ENCODE results near the gene CAMK2B. TPM values are rescaled to one million over a fixed set of nuclear protein-coding genes. Genes with fewer than 3 reads are reported as not detected.

Gene CAMK2B
- total and polyA plus RNA-seq, 4 donors: 2.4 to 12.8 (median 4.4) TPM; not detected in 1

DNA sequence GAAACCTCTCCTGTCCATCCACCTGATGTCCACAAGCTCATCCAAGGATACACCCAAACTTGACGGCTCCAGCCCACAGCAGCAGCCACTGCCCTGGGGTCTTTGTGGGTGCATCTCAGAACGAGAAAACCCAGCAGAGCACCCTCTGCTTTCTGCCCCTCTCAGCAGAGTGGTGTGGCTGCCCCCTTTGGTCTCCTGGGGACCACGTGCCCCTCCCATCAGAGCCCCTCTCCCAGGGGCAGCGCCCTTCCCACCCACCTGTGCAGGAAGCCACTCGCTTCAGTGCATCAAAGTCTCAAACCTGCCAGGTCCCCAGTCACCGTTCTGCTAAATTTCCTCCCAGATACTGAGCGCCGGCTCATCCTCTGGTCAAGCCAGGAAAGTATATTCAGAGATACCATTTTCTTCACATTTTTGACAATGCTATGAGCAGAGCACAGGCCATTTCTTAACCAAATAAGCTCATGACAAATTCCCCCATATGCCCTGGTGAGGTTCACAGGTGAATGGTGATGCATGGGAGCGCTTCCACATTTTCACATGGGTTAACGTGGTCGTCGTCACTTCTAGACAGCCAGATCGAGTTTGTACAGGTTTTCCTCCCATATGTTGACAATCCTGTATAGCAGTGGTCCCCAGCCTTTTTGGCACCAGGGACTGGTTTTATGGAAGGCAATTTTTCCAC is 32.4 kb downstream of the CAMK2B start:
- no peaks in the 10 kb centered on the region for H3K36me3 ChIP-seq (ENCODE audit: control insufficient read depth in 1 of 2, insufficient read depth in 2 of 2, low read length in 1 of 2)
- 87 to 93% methylated on average over 13 of the region's 13 CpGs for WGBS, 2 donors
- H3K4me3 ChIP-seq (ENCODE audit: low read length in 2 of 2): no peak overlapping the region
- no peak for ATAC-seq (ENCODE audit: low FRiP score)
- intact Hi-C loops (cut with DNase I): no loop called here
- no peaks in the 10 kb centered on the region for H3K27me3 ChIP-seq (ENCODE audit: control insufficient read depth in 1 of 2, insufficient read depth in 2 of 2, low read length in 1 of 2)
- H3K4me1 ChIP-seq (ENCODE audit: control insufficient read depth in 1 of 2, insufficient read depth in 2 of 2, low read length in 2 of 2): no peaks in the 10 kb centered on the region
- no peaks in the 10 kb centered on the region for H3K9me3 ChIP-seq (ENCODE audit: control insufficient read depth, low read length)
- H3K27ac ChIP-seq (ENCODE audit: low read depth in 1 of 2, low read length in 2 of 2): no peak overlapping the region
- peak in 1 of 2 donors; percentile 46 for DNase-seq

DNA sequence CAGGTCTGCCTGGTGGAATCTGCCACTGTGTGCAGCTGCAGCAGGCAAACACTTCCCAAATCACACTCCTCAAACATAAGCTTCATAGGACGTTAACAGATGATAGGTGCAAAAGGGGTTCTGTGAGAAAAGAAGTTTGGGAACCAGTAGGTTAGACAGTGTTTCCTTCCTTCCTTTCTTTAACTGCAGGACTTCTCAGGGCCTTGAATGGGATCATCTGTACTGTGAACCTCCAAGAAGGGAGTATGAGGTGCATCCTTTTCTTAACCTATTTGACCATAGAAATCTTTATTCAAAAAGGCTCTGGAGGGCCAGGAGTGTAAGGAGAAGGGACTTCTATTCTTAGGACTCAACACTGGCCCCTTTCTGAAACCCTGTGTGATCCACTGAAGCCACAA is 33.0 kb downstream of the CAMK2B start:
- no peaks in the 10 kb centered on the region for H3K36me3 ChIP-seq (ENCODE audit: control insufficient read depth in 1 of 2, insufficient read depth in 2 of 2, low read length in 1 of 2)
- H3K27ac ChIP-seq (ENCODE audit: low read depth in 1 of 2, low read length in 2 of 2): no peak overlapping the region
- 41 to 86% methylated on average over 1 of the region's 1 CpG for WGBS, 2 donors
- peak in 1 of 2 donors; percentile 11 for DNase-seq
- no peaks in the 10 kb centered on the region for H3K4me1 ChIP-seq (ENCODE audit: control insufficient read depth in 1 of 2, insufficient read depth in 2 of 2, low read length in 2 of 2)
- no peak for ATAC-seq (ENCODE audit: low FRiP score)
- intact Hi-C loops (cut with DNase I): no loop called here
- no peaks in the 10 kb centered on the region for H3K9me3 ChIP-seq (ENCODE audit: control insufficient read depth, low read length)
- no peaks in the 10 kb centered on the region for H3K27me3 ChIP-seq (ENCODE audit: control insufficient read depth in 1 of 2, insufficient read depth in 2 of 2, low read length in 1 of 2)
- no peak overlapping the region for H3K4me3 ChIP-seq (ENCODE audit: low read length in 2 of 2)

DNA sequence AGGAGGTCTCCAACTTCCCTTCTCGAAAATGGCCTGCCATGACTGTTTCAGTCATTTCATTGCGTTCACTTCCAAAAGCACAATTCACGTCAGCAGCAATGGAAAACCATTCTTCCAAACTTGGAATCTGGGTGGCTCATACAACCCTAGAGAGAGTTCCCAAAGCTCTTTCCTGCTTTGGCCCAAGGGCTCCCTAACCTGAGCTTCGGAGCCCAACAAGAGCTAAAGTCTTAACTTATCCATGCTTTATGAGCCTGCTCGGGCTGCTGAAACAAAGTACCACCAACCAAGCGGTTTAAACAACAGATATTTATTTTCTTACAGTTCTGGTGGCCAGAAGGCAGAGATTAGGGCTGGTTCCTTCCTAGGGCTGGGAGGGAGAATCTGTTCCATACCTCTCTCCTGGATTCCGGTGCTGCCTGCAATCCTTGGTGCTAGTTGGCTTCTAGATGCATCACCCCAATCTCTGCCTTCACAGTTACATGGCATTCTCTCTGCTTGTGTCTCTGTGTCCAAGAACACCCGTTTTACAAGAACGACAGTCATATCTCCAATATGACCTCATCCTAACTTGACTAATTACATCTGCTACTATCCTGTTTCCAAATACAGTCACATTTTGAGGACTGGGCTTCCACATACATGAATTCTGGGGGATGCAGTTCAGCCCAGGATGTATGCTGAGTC is 33.5 kb downstream of the CAMK2B start:
- H3K4me3 ChIP-seq (ENCODE audit: low read length in 2 of 2): no peak overlapping the region
- H3K9me3 ChIP-seq (ENCODE audit: control insufficient read depth, low read length): no peaks in the 10 kb centered on the region
- WGBS, 2 donors: 55 to 60% methylated on average over 9 of the region's 9 CpGs
- no peaks in the 10 kb centered on the region for H3K36me3 ChIP-seq (ENCODE audit: control insufficient read depth in 1 of 2, insufficient read depth in 2 of 2, low read length in 1 of 2)
- no peak overlapping the region for H3K27ac ChIP-seq (ENCODE audit: low read depth in 1 of 2, low read length in 2 of 2)
- intact Hi-C loops (cut with DNase I): no loop called here
- no peaks in the 10 kb centered on the region for H3K4me1 ChIP-seq (ENCODE audit: control insufficient read depth in 1 of 2, insufficient read depth in 2 of 2, low read length in 2 of 2)
- DNase-seq (peak in 1 of 2 donors; percentile 4), ATAC-seq (ENCODE audit: low FRiP score) (no peak)
- no peaks in the 10 kb centered on the region for H3K27me3 ChIP-seq (ENCODE audit: control insufficient read depth in 1 of 2, insufficient read depth in 2 of 2, low read length in 1 of 2)

DNA sequence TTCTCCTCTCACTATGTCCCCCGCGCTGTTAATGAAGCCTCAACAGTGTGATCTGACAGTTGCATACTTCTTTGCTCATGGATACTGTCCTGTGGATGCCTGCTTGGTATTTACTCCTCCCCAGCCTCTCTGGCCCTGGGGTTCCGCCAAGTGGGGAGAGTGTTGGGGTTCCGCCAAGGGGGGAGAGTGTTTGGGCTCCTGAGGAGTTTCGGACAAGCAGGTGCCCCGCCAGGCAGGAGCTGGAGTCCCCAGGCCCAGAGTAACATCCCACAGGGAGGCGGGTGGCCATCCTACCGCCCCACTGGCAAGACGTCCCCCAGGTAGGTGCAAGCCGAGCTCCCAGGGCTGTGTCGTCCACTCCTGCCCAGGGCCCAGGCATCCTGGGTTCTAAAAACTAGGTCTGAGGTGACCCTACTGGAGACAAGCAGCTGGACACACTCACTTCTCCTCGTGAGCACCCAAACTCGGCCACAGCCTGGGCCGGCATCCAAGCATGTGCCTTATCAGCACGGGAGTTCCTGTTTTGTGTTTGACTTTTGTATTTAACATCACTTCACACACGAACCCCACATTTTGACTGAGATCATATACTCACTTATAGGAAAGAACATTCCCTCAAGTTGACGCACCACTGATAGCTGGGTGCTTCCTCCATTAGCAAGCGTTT is 34.2 kb downstream of the CAMK2B start:
- Histone ChIP-seq H3K27ac (ENCODE audit: low read depth in 1 of 2, low read length in 2 of 2) (no peak overlapping the region), H3K9me3 (ENCODE audit: control insufficient read depth, low read length) (no peaks in the 10 kb centered on the region), H3K4me1 (ENCODE audit: control insufficient read depth in 1 of 2, insufficient read depth in 2 of 2, low read length in 2 of 2) (no peaks in the 10 kb centered on the region), H3K27me3 (ENCODE audit: control insufficient read depth in 1 of 2, insufficient read depth in 2 of 2, low read length in 1 of 2) (no peaks in the 10 kb centered on the region), H3K36me3 (ENCODE audit: control insufficient read depth in 1 of 2, insufficient read depth in 2 of 2, low read length in 1 of 2) (no peaks in the 10 kb centered on the region), H3K4me3 (ENCODE audit: low read length in 2 of 2) (no peak overlapping the region)
- ATAC-seq (ENCODE audit: low FRiP score): no peak
- intact Hi-C loops (cut with DNase I): no loop called here
- WGBS, 2 donors: 47 to 50% methylated on average over 18 of the region's 18 CpGs
- peak; percentile 77 to 79 for DNase-seq

DNA sequence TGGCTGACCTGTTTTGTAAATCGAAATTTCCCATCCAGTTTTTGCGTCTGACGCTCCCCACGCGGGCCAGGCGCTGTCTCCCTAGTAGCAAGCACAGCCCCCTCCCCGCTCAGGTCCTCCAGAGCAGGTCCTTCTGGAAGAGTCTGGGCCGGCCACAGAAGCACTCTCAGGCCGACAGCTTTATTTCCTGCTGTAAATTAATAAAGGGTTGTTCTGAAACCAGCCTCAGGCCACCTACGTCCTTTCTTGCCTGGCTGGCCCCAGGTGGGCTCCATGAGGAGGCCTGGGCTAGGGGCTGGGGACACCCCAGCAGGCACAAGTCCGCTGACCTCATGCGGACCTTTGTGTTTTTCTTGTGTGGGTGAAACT is 35.2 kb downstream of the CAMK2B start:
- Histone ChIP-seq H3K4me1 (ENCODE audit: control insufficient read depth in 1 of 2, insufficient read depth in 2 of 2, low read length in 2 of 2) (no peaks in the 10 kb centered on the region), H3K27me3 (ENCODE audit: control insufficient read depth in 1 of 2, insufficient read depth in 2 of 2, low read length in 1 of 2) (no peaks in the 10 kb centered on the region), H3K9me3 (ENCODE audit: control insufficient read depth, low read length) (no peaks in the 10 kb centered on the region), H3K36me3 (ENCODE audit: control insufficient read depth in 1 of 2, insufficient read depth in 2 of 2, low read length in 1 of 2) (no peaks in the 10 kb centered on the region), H3K4me3 (ENCODE audit: low read length in 2 of 2) (no peak overlapping the region), H3K27ac (ENCODE audit: low read depth in 1 of 2, low read length in 2 of 2) (no peak overlapping the region)
- 90 to 91% methylated on average over 12 of the region's 12 CpGs for WGBS, 2 donors
- DNase-seq: peak; percentile 18 to 51
- no peak for ATAC-seq (ENCODE audit: low FRiP score)
- intact Hi-C loops (cut with DNase I): no loop called here

DNA sequence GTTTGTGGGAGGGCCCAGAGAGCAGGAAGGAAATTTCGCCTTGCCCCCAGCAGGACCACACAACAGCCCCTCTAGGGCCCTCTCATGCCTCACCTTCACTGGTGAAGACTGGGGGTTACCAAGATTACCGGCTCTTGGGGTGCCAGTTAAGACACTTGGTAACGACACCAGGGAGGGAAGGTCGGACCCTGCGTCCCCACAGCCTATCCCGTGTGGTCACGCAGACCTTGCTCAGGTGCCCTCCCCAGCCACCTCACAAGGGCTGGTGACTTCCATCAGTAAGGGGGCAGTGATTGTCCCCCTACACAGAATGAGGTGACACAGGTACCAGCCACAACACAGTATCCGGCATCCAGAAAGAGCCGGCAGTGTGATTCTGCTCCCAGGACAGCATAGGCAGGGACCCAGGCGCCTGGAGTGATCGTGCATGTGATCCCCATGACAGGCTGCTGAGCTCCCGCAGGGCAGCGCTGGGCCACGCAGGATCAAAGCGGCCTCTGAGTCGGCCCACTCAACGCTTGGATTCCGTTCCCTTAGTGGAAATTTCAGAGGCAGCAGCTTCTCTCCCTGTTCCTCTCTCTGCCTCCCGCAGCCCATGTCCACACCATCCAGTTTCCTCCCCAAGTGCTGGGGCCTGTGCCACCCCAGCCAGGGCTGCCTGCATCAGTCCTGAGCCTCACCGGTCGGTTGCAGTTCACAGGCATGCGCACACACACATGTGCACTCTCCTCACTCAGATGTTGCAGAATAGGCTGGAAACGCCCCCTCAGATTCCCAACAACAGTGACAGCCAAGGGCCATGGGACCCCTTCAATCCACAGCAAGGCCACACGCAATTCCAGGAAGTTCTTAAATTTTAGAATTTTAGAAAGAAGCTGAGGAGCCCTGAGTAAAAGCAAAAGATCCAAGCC is 35.8 kb downstream of the CAMK2B start:
- DNase-seq (peak; percentile 42 to 56), ATAC-seq (ENCODE audit: low FRiP score) (no peak)

DNA sequence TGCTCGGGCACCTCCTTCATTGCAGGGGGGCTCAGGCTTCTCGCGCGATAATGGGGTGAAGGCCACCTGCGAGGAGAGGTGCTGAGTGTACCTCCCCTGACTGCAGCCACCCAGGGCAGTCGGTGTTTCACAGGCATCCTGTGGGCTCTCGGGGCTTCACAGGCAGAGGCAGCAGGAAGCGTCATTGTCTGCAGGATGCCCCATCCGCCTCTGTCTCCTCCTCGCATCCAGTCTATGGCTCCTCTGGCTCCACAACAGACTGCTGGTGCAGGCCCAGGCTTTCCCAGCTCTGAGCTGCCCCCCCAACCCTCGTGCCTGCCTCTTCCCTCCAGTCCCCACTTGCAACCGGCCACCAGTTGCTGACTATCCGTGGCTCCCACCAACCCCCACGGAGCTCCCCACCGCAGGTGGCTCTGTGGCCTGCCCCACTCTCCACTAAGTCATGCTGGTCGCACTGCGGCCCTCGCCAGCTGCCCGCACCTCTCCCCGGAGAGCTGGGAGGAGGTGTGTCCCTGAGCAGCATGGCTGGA is 36.5 kb downstream of the CAMK2B start:
- intact Hi-C loops (cut with DNase I): no loop called here
- Histone ChIP-seq H3K4me3 (ENCODE audit: low read length in 2 of 2) (no peak overlapping the region), H3K9me3 (ENCODE audit: control insufficient read depth, low read length) (no peaks in the 10 kb centered on the region), H3K4me1 (ENCODE audit: control insufficient read depth in 1 of 2, insufficient read depth in 2 of 2, low read length in 2 of 2) (no peaks in the 10 kb centered on the region), H3K27me3 (ENCODE audit: control insufficient read depth in 1 of 2, insufficient read depth in 2 of 2, low read length in 1 of 2) (no peaks in the 10 kb centered on the region), H3K27ac (ENCODE audit: low read depth in 1 of 2, low read length in 2 of 2) (no peak overlapping the region), H3K36me3 (ENCODE audit: control insufficient read depth in 1 of 2, insufficient read depth in 2 of 2, low read length in 1 of 2) (no peaks in the 10 kb centered on the region)
- DNase-seq (peak; percentile 33 to 72), ATAC-seq (ENCODE audit: low FRiP score) (no peak)
- WGBS, 2 donors: 91 to 95% methylated on average over 20 of the region's 20 CpGs

More for the DNA sequence above, 35.8 kb downstream of the CAMK2B start:
- H3K4me1 ChIP-seq (ENCODE audit: control insufficient read depth in 1 of 2, insufficient read depth in 2 of 2, low read length in 2 of 2): no peaks in the 10 kb centered on the region
- intact Hi-C loops (cut with DNase I): no loop called here
- no peak overlapping the region for H3K4me3 ChIP-seq (ENCODE audit: low read length in 2 of 2)
- H3K27ac ChIP-seq (ENCODE audit: low read depth in 1 of 2, low read length in 2 of 2): no peak overlapping the region
- H3K9me3 ChIP-seq (ENCODE audit: control insufficient read depth, low read length): no peaks in the 10 kb centered on the region
- no peaks in the 10 kb centered on the region for H3K27me3 ChIP-seq (ENCODE audit: control insufficient read depth in 1 of 2, insufficient read depth in 2 of 2, low read length in 1 of 2)
- 92 to 97% methylated on average over 24 of the region's 24 CpGs for WGBS, 2 donors
- no peaks in the 10 kb centered on the region for H3K36me3 ChIP-seq (ENCODE audit: control insufficient read depth in 1 of 2, insufficient read depth in 2 of 2, low read length in 1 of 2)

DNA sequence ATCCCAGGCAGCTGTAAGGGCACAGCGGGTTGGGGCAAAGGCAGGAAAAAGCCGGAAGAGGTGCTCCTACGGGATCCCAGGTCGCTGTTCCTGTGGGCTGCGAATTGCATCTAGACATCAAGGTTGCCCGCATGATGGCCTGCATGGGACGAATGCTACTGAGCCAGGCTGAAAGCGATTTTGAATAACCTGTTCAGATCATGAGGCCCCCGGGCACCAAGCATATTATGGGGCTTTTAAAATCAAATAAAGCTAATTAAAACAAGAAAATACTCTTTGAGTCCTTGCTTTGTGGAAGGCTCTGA is 37.1 kb downstream of the CAMK2B start:
- Histone ChIP-seq H3K4me1 (ENCODE audit: control insufficient read depth in 1 of 2, insufficient read depth in 2 of 2, low read length in 2 of 2) (no peaks in the 10 kb centered on the region), H3K27ac (ENCODE audit: low read depth in 1 of 2, low read length in 2 of 2) (no peak overlapping the region), H3K27me3 (ENCODE audit: control insufficient read depth in 1 of 2, insufficient read depth in 2 of 2, low read length in 1 of 2) (no peaks in the 10 kb centered on the region), H3K36me3 (ENCODE audit: control insufficient read depth in 1 of 2, insufficient read depth in 2 of 2, low read length in 1 of 2) (no peaks in the 10 kb centered on the region), H3K9me3 (ENCODE audit: control insufficient read depth, low read length) (no peaks in the 10 kb centered on the region), H3K4me3 (ENCODE audit: low read length in 2 of 2) (no peak overlapping the region)
- WGBS, 2 donors: 95 to 96% methylated on average over 9 of the region's 9 CpGs
- peak in 1 of 2 donors; percentile 30 for DNase-seq
- intact Hi-C loops (cut with DNase I): no loop called here
- ATAC-seq (ENCODE audit: low FRiP score): no peak
